GM12875 (cell line): Measurements from ENCODE around the gene PKDCC.
A peak's percentile ranks its signal among the peaks of the same experiment; 100 is the strongest.

ENCODE experiments used
- H3K4me3 ChIP-seq: one replicate; pipeline ENCODE4 v1.5.1; 2011; ENCODE audit warnings: low read depth, low read length, control low read depth
- TF ChIP-seq, protein P1 (sequence below): IDR thresholded peaks from 2 replicates; pipeline ENCODE4 v1.5.1; 2011; ENCODE audit warnings: low read depth, mild to moderate bottlenecking, control low read depth, inconsistent platforms, low read length, moderate library complexity, borderline replicate concordance; ENCODE audit not compliant: insufficient read depth

PKDCC gene

DNA sequence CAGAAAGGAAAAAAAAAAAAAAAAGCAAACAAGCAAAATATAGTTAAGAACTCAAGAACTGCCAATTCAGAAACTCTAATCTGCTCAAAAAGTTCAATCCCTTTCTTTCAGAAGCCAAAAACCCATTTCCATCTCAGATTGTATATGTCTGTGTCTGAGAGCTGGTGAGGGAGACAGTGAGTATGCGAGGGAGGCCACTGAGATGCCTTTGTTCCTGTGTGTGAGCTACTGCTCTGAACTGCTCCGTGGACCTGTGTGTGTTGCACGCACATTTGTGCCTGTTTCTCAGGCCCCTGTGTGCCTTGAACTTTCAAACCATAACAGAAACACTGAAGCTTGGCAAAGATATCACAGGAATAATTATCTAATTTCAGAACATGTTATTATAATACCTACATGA is 2.5 kb upstream of the PKDCC start:
- H3K4me3 ChIP-seq = no peak overlapping the region
- TF ChIP-seq, protein P1, sequence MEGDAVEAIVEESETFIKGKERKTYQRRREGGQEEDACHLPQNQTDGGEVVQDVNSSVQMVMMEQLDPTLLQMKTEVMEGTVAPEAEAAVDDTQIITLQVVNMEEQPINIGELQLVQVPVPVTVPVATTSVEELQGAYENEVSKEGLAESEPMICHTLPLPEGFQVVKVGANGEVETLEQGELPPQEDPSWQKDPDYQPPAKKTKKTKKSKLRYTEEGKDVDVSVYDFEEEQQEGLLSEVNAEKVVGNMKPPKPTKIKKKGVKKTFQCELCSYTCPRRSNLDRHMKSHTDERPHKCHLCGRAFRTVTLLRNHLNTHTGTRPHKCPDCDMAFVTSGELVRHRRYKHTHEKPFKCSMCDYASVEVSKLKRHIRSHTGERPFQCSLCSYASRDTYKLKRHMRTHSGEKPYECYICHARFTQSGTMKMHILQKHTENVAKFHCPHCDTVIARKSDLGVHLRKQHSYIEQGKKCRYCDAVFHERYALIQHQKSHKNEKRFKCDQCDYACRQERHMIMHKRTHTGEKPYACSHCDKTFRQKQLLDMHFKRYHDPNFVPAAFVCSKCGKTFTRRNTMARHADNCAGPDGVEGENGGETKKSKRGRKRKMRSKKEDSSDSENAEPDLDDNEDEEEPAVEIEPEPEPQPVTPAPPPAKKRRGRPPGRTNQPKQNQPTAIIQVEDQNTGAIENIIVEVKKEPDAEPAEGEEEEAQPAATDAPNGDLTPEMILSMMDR = no peak

DNA sequence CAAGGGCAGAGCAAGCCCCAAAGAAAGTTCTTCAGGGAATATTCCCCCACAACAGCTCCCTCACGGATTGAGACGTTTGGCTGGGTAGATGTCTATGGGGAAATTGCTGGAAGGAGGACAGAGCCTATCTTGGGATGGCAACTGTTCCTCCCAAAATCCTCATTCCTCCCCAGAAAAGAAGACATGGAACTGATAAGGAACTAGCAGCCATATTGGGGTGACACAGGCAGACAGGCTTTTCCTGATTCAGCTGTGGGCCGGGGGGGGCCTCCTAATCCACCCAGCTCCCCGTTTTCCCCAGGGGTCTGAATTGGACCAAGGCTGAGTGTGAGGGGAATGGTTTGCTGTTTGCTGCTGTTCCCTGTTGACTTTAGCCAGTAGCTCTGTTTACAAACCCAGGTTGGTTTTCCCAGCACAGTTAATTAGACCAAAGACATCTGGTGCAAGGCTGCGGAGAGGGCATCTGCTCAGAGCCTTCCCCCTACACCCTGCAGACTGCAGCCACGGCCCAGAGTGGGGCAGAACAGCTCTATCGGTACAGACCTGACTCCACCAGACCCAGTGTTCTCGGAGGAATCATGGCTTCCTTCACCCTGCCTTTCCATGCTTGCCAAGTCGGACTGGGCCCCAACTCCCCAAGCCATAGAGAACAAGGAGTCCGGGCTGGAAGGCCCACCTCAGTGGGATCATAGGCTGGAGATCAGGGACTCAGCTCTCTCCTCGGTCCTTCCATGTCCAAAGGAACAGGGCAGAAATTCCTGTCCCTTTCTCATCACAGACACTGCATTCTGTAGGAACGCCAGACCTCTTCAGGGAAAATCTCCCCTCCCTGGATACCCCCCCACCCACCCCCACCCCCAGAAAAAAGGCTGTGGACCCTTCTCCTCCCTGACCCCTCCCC is 1.7 kb upstream of the PKDCC start:
- H3K4me3 ChIP-seq = no peak overlapping the region
- TF ChIP-seq, protein P1 = no peak

DNA sequence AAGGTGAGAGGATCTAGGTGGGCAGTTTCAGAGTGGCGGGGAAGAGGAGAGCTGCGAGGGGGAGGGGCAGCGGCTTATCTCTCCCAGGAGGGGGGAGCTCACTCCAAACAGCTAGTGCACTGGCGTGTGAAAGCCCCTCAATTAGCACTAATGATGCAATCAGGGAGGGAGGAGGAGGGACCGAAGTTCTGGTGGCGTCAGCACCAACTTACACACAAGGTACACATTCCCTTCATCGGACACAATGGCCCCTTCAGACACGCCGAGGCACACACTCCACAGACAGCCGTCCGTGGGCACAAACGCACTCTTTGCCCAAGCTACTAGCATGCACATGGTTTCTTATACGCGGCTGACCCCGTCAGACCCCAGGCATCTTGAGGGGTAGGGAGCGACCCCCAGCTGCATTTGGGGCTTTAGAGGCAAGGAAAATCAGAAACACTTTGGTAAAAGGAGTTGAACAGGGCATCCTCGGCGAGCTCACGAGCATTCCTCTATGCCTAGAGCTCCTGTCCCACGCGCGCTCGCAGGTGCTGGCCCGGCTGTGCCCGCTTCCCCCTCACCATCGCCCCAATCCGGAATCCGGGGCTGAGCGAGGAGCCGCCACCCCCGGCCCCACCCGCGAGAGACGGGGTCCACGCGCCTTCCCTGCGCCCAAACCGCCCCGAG is 868 bp upstream of the PKDCC start:
- TF ChIP-seq, protein P1 = no peak
- H3K4me3 ChIP-seq = peak overlapping the region; percentile 42

DNA sequence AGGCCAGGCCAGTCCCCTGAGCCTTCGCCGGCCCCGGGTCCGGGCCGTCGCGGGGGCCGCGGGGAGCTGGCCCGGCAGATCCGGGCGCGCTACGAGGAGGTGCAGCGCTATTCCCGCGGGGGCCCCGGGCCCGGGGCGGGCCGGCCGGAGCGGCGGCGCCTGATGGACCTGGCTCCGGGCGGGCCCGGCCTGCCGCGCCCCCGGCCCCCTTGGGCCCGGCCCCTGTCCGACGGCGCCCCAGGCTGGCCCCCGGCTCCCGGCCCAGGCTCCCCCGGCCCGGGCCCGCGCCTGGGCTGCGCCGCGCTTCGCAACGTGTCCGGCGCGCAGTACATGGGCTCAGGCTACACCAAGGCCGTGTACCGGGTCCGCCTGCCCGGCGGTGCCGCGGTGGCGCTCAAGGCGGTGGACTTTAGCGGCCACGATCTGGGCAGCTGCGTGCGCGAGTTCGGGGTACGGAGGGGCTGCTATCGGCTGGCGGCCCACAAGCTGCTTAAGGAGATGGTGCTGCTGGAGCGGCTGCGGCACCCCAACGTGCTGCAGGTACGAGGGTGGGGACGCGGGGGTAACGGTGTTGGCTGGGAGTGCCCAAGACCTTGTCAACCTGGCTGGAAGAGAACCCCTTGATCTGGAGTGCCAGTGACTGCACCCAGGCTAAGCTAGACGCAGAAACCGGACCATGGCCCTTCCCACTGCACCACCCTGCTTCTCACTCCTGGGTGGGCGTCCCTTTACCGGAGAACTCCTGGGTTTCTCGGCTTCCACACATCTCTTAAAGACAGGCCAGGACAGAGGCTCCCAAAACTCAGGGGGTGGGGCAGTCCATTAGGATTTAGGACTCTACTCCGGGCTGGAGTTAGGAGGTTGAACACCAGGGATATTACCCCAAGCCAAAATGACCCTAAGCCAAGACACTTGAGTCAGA is 739 bp downstream of the PKDCC start:
- TF ChIP-seq, protein P1 = no peak
- peak overlapping the region; percentile 48 for H3K4me3 ChIP-seq

DNA sequence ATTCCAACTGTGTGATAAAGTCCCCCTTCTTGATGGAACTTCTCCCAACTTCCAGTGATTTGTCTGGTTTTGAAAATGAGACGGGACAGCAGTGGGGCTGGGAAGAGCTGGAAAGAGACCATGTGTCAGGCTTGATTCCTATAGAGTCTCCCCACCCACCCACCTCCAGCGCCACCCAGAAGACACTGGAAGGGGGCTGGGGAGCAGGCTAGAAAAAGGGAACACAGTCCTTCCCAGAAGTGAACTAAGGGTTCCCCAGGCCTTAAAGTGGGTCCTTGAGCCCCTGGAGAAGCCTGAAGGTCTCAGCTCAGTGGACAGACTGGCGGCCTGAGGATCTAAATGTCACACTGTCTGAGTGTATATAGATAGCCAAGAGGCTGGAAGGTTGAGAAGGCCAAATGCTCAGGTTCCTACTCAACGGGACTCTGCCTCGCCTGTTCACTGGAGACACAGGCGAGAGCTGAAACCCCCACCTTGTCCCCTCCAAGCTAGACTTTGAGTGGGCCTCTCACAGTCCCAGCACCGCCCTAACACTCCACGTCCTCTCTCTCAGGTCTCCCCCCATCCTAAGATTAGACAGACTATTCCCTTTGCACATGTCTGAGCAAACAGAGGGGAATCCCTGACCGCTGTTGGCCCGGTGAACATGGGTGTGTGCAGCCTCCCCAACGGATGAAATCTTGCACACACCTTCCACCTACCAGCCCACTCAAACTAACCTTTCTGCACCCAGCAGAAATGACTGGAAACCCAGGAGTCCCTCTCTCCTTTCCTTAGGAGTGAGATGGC is 1.6 kb downstream of the PKDCC start:
- no peak overlapping the region for H3K4me3 ChIP-seq

More for the DNA sequence above, 1.6 kb downstream of the PKDCC start:
- TF ChIP-seq, protein P1 = no peak
